Measurements from ENCODE around the gene ARFIP1. TPM values are rescaled to one million over a fixed set of nuclear protein-coding genes. Genes with fewer than 3 reads are reported as not detected.

Gene ARFIP1
- total and polyA plus RNA-seq, 12 donors: 7.4 to 18.7 (median 14.9) TPM

DNA sequence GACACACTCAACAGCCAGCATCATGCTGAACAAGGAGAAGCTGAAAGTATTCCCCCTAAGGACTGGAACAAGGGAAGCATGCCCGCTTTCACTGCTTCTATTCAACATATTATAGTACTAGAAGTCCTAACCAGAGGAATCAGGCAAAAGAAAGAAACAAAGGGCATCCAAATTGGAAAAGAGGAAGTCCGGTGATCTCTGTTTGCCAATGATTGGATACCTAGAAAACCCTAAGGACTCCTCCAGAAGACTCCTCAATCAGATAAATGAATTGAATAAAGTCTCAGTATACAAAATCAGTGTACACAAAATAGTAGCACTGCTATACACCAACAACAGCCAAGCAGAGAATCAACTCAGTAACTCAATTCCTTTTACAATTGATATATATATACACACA, 44.8 kb downstream of the ARFIP1 start:
- TF ChIP-seq, protein P1, sequence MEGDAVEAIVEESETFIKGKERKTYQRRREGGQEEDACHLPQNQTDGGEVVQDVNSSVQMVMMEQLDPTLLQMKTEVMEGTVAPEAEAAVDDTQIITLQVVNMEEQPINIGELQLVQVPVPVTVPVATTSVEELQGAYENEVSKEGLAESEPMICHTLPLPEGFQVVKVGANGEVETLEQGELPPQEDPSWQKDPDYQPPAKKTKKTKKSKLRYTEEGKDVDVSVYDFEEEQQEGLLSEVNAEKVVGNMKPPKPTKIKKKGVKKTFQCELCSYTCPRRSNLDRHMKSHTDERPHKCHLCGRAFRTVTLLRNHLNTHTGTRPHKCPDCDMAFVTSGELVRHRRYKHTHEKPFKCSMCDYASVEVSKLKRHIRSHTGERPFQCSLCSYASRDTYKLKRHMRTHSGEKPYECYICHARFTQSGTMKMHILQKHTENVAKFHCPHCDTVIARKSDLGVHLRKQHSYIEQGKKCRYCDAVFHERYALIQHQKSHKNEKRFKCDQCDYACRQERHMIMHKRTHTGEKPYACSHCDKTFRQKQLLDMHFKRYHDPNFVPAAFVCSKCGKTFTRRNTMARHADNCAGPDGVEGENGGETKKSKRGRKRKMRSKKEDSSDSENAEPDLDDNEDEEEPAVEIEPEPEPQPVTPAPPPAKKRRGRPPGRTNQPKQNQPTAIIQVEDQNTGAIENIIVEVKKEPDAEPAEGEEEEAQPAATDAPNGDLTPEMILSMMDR (IDR thresholded peaks at IDR 0.05): no peak
- H3K27me3 ChIP-seq: no peaks in the 10 kb centered on the region
- H3K4me3 ChIP-seq: no peak overlapping the region
- H3K27ac ChIP-seq: no peak overlapping the region
- intact Hi-C loops (cut with DNase I): no loop called here
- H3K4me1 ChIP-seq: peaks cover 0 to 6% (median 0%) of the 10 kb centered on the region in 9 donors
- WGBS, 2 donors: 98 to 100% methylated on average over 2 of the region's 2 CpGs
- DNase-seq: no peak
- ATAC-seq: no peak
- peaks cover 0 to 35% (median 12%) of the 10 kb centered on the region in 11 donors for H3K9me3 ChIP-seq
- peaks cover 0 to 4% (median 0%) of the 10 kb centered on the region in 9 donors for H3K36me3 ChIP-seq

DNA sequence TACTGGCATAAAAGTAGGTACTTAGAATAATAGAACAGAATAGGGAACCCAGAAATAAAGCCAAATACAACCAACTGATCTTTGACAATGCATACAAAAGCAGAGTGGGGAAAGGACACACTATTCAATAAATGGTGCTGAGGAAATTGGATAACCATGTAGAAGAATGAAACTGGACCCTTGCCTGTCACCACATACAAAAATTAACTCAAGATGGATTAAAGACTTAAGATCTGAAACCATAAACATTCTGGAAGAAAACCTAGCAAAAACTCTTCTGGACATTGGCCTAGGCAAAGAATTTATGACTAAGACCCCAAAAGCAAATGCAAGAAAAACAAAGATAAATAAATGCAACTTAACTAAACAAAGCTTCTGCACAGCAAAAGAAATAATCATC, 45.6 kb downstream of the ARFIP1 start:
- intact Hi-C loops (cut with DNase I): no loop called here
- TF ChIP-seq, protein P1 (IDR thresholded peaks at IDR 0.05): no peak
- no peaks in the 10 kb centered on the region for H3K4me1 ChIP-seq
- peaks cover 0 to 11% (median 0%) of the 10 kb centered on the region in 9 donors for H3K36me3 ChIP-seq
- H3K4me3 ChIP-seq: no peak overlapping the region
- ATAC-seq (no peak), DNase-seq (no peak)
- no peak overlapping the region for H3K27ac ChIP-seq
- H3K9me3 ChIP-seq: peaks cover 0 to 35% (median 12%) of the 10 kb centered on the region in 11 donors
- no peaks in the 10 kb centered on the region for H3K27me3 ChIP-seq

DNA sequence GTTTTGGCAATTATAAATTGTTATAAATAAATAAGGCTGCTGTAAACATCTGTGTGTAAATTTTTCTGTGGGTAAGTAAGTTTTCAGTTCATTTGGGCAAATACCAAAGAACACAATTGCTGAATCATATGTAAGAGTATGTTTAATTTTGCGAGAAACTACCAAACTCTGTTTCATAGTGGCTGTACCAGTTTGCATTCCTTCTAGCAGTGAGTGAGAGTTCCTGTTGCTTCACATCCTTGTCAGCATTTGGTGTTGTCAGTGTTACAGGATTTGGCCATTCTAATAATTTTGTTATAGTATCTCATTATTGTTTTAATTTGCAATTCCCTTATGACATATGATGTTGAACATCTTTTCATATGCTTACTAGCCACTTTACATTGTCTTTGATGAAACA, 48.4 kb downstream of the ARFIP1 start:
- no peak for DNase-seq
- ATAC-seq: no peak
- intact Hi-C loops (cut with DNase I): no loop called here
- no peak overlapping the region for H3K27ac ChIP-seq
- H3K9me3 ChIP-seq: peaks cover 0 to 35% (median 12%) of the 10 kb centered on the region in 11 donors
- H3K4me3 ChIP-seq: no peak overlapping the region
- peaks cover 0 to 6% (median 0%) of the 10 kb centered on the region in 9 donors for H3K4me1 ChIP-seq
- WGBS, 2 donors: 98 to 100% methylated on average over 1 of the region's 1 CpG
- no peaks in the 10 kb centered on the region for H3K27me3 ChIP-seq
- H3K36me3 ChIP-seq: peaks cover 0 to 37% (median 6%) of the 10 kb centered on the region in 9 donors
- TF ChIP-seq, protein P1 (IDR thresholded peaks at IDR 0.05): no peak

DNA sequence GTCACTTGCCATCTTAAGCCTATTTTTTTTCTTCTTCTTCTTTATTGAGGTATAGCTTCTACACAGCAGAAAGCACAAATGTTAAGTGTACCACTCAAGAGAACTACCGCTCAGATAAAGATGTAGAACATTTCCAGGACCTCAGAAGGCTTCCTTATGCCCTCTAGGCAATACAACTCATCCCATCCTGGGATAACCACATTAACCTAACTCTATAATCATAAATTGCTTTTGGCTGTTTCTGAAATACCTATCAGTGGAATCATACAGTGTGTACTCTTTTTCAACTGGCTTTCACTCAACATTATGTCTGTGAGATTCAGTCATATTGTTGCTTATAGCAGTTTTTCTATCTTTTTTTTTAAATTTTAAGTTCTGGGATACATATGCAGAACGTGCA, 51.7 kb downstream of the ARFIP1 start:
- DNase-seq (no peak), ATAC-seq (no peak)
- TF ChIP-seq, protein P1 (IDR thresholded peaks at IDR 0.05): no peak
- Histone ChIP-seq H3K27me3 (no peaks in the 10 kb centered on the region), H3K9me3 (peaks cover 0 to 20% (median 12%) of the 10 kb centered on the region in 11 donors), H3K27ac (no peak overlapping the region), H3K4me1 (peaks cover 0 to 6% (median 0%) of the 10 kb centered on the region in 9 donors), H3K4me3 (no peak overlapping the region), H3K36me3 (peaks cover 0 to 65% (median 6%) of the 10 kb centered on the region in 9 donors)
- intact Hi-C loops (cut with DNase I): no loop called here
- 96 to 99% methylated on average over 2 of the region's 2 CpGs for WGBS, 2 donors

Data from heart right ventricle (tissue), 16 donors.